Activated CD8-positive, alpha-beta memory T cell treated with anti-CD3 and anti-CD28 coated beads, Interleukin-2, amount 50 U/mL, for 4 hours (primary cell): ENCODE measurements around the gene COLGALT1.
A peak's percentile ranks its signal among the peaks of the same experiment; 100 is the strongest.

Experiments used
- DNase-seq: peaks from one replicate; pipeline ENCODE4 v3.0.0-alpha.2; 2020

COLGALT1 gene

GRCh38 chr19:17602217-17602616 lies 46.8 kb downstream of the COLGALT1 start:
- DNase-seq: no peak

- DNase-seq: no peak
These were observed 47.5 kb downstream of the COLGALT1 start for GRCh38 chr19:17602872-17603510.

GRCh38 chr19:17604372-17605025 lies 49.0 kb downstream of the COLGALT1 start:
- DNase-seq: no peak

GRCh38 chr19:17605117-17605516 lies 49.7 kb downstream of the COLGALT1 start:
- DNase-seq: no peak

GRCh38 chr19:17605761-17606589 lies 50.5 kb downstream of the COLGALT1 start:
- peak; percentile 80 for DNase-seq

GRCh38 chr19:17606590-17607185 lies 51.2 kb downstream of the COLGALT1 start:
- DNase-seq: no peak

GRCh38 chr19:17607936-17608335 lies 52.5 kb downstream of the COLGALT1 start:
- DNase-seq: no peak

GRCh38 chr19:17610384-17610783 lies 54.9 kb downstream of the COLGALT1 start:
- no peak for DNase-seq

GRCh38 chr19:17611462-17612244 lies 56.2 kb downstream of the COLGALT1 start:
- DNase-seq: no peak

GRCh38 chr19:17614476-17614875 lies 59.0 kb downstream of the COLGALT1 start:
- no peak for DNase-seq

- no peak for DNase-seq
These were observed 60.6 kb downstream of the COLGALT1 start for GRCh38 chr19:17615889-17616685.

- DNase-seq: no peak
These were observed 61.2 kb downstream of the COLGALT1 start for GRCh38 chr19:17616686-17616960.

GRCh38 chr19:17616961-17617806 lies 61.7 kb downstream of the COLGALT1 start:
- no peak for DNase-seq

GRCh38 chr19:17617807-17618192 lies 62.4 kb downstream of the COLGALT1 start:
- DNase-seq: no peak

GRCh38 chr19:17618281-17618903 lies 62.9 kb downstream of the COLGALT1 start:
- DNase-seq: no peak

- DNase-seq: no peak
These were observed 63.5 kb downstream of the COLGALT1 start for GRCh38 chr19:17618936-17619335.

GRCh38 chr19:17620696-17621095 lies 65.2 kb downstream of the COLGALT1 start:
- no peak for DNase-seq

- no peak for DNase-seq
These were observed 67.9 kb downstream of the COLGALT1 start for GRCh38 chr19:17623224-17623935.

GRCh38 chr19:17624314-17624991 lies 69.0 kb downstream of the COLGALT1 start:
- no peak for DNase-seq
